DMS153 treated with DMSO at 0.1 percent for 48 hours (cell line): ENCODE results near the gene ODF4.

Experiments
- DNase-seq: peaks from one replicate; lab custom pipeline; 2025; ENCODE audit not compliant: unreplicated experiment; lab: John Stamatoyannopoulos, UW

The ODF4 gene, protein sequence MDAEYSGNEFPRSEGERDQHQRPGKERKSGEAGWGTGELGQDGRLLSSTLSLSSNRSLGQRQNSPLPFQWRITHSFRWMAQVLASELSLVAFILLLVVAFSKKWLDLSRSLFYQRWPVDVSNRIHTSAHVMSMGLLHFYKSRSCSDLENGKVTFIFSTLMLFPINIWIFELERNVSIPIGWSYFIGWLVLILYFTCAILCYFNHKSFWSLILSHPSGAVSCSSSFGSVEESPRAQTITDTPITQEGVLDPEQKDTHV

DNA sequence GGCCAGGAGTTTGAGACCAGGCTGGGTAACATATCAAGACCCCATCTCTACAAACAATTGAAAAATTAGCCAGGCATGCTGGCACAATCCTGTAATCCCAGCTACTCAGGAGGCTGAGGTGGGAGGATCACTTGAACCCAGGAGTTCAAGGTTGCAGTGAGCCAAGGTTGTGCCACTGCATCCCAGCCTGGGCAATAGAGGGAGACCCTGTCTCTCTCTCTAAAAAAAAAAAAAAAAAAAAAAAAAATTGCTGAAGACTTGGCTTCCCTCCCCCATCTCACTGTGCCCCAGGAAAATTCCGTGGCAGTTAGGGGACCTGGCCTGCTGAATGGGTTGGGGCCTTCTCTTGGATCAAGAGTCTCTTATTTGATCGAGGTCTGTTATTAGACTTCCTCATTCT lies at the start of gene ODF4:
ODF4 (plus strand) TSS at position 301 of the 400 bp plus-strand sequence. CDS start 212 bp downstream, outside the sequence.
- DNase-seq = no peak

DNA sequence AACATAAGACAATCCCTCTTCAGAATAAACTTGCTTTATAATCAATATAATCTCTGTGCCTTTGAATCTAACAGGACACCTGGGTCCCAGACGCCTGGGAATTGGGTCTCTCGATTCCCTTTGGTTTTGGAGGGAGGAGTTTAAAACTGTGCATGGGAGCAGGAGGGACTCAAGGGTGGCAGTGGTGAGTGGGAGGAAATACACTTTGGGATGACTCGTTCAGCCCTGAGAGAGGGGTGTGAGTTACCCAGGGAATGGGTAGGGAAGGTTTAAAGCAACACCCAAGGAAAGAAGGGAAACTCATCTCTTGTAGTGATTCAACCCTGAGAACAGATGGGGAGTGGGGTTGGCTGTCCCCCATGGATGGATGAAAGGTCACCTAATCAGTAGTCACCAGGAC lies 49.6 kb upstream of the ODF4 start:
- DNase-seq = no peak

DNA sequence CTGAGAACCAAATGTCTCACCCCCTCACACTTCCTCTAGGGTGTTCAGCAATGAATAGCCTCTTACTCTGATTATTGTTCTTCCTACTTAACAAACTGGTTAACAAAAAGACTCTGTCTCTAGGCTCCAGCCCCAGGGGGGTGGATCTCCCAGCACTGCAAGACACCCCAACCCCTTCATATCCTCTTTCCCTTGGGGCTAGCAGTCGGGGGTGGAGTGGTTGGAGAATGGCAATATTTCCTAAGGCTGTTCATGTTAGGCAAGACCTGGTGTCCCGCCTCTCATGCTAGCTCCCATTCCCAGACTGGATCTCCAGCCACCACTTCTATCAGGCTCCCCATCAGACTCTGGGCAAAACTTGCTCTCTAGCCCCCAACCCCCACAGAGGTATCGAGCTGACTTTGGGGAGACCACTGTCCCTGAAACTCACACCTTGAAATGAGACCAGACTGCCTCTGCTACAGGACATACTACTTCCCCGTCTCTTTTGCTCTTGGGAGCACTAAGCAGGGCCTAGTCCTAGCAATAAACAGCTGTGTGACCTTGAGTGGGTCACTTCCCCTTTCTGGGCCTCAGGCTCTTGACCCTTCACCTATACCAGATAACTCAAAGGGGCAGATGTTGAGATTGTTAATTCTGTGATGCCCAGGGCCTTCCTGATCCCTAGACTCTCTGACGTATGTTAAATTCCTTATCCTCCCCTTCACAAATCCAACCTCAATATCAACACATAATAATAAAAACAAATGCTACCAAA lies 46.8 kb upstream of the ODF4 start:
- no peak for DNase-seq

DNA sequence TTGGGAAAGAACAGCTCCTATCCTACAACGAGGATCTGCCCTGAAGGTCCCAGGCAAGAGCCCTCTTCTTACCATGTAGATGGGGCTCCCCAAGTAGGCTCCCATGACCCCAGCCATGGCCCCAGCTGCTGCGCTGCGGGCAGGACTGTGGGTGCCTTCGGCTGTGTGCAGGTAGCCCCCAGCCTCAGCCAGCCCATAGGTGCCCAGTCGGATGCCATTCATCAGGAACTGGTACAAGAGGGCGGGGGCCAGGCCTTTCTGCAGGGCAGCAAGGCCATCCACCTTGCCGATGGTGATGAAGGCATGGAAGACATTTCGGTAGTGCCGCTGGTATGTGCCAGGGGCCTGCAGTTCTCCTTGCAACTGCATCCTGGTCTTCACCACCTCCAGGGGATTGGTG lies 45.3 kb upstream of the ODF4 start:
- no peak for DNase-seq

DNA sequence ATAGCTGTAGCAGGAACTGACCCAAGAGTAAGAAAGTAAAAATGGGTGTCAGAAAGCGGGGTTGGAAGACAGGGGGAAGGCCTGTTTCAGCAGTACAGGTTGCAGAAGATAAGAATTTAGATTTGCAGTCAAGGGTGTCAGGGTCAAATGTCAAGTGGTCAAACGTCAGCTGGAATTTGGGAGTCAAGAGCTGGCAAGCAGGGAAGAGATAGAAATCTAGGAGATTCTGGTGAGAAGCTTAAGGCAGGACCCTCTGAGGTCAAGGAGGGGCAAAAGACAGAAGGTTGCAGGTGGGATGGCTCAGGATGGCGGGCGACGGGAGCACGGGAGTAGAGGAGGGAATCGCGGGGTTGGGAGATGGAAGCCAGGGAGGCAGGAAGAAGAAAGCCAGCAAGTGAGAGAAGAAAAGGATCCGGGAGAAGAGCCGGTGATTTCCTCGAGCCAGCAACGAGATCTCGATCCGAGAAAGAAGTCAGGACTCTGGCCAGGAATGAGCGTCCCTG lies 44.8 kb upstream of the ODF4 start:
- no peak for DNase-seq

DNA sequence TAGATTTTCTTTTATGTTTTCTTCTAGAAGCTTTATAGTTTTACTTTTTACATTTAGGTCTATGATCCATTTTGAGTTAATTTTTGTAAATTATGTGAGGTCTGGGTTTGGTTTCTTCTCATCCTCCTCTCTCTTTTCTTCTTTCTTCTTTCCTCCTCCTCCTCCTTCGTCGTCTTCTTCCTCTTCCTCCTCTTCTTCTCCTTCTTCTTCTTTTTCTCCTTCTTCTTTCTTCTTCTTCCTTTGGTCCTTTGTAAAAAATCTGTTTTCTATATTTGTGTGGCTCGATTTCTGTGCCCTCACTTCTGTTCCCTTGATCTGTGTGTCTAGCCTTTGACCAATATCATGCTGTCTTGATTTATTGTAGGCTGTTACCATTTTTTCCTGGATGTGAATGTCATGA lies 39.4 kb upstream of the ODF4 start:
- no peak for DNase-seq

DNA sequence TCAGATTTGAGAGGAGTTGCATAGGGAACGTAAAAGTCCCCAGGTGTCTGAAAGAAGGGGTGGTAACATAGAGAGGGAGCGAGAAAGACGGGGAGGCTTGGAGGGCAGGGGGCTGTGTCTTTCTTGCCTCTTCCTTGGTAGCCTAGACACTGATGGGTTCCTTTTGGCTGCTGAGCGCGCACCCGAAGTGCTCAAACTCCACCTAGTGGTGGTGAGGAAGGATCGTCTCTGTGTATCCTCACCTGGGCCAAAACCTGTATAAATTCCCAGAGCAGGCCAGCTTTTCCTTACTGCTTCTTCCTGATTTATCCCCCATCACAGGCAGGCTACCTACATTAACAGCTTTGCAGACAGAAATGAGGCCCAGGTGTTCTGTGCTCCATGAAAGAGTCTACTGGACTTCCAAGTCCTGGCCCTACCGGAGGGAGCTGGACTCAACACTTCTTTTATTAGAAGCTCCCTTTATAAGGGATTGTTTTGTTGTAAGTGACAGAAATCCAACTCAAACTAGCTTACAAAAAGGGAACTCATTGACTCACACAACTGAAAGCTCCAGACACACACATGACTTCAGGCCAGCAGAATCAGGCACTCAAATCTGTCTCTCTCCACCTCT lies 38.9 kb upstream of the ODF4 start:
- peak; percentile 7 for DNase-seq

DNA sequence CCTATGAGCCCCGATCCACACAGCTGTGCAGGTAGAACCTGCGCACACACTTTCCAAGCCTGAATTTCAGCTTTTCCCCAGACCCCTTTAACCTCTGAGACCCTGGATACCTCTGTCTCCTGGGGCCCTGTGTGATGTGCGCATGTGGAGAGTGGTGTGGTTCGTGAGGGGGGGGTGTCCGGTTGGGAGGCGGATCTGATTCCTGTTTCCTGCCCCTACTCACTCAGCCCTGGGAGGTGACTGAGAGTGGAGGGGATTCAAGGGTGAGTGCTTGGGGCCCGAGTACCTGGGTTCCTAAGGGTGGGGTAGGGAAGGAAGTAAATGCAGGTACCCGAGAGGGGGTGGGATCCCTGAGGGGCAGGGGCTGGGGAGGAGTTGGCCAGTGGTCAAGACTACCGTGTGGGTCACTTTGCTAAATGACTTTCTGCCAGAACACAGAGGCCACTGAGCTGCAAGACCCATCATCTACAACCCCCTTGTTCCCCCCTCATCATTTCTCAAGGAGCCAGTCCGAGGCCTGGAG lies 29.0 kb upstream of the ODF4 start:
- DNase-seq = no peak

DNA sequence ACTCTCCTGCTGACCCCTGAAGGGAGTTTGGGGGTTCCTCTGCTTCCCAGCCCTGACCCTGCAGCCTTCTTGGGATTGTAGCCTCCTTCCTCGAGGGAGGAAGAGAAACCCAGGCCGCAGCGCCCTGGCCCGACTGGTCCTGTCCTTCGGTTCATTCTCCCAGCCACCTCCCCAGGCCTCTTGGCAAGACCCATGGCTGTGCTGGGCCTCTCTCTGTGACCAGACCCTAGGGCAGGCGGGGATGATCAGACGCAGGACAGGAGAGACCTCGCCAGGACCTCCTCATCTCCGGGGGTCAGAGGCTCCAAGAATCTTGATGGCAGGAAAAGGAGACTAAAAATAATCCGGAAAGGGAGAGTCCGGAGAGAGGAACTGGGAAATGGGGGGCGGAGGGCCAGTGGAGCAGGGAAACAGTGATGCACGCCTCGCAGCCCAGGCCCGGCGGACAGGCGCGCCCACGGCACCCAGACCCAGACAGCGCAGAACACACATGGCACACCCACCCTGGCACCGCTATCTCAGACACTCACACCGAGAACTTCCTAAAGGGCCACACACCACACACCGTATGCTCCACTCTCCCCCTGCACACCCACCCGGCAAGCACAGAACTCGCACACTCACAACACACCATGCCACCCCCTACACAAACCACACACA lies 28.4 kb upstream of the ODF4 start:
- no peak for DNase-seq

DNA sequence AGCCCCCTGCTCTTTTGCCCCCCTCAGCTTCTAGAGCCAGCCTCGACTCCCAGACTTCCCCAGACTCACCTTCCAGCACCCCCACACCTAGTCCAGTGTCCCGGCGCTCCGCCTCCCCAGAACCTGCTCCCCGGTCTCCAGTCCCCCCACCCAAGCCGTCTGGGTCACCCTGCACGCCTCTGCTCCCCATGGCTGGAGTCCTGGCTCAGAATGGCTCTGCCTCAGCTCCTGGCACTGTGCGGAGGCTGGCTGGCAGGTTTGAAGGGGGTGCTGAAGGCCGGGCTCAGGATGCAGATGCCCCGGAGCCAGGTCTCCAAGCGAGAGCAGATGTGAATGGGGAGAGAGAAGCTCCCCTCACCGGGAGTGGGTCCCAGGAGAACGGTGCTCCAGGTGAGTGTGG lies 27.4 kb upstream of the ODF4 start:
- no peak for DNase-seq

DNA sequence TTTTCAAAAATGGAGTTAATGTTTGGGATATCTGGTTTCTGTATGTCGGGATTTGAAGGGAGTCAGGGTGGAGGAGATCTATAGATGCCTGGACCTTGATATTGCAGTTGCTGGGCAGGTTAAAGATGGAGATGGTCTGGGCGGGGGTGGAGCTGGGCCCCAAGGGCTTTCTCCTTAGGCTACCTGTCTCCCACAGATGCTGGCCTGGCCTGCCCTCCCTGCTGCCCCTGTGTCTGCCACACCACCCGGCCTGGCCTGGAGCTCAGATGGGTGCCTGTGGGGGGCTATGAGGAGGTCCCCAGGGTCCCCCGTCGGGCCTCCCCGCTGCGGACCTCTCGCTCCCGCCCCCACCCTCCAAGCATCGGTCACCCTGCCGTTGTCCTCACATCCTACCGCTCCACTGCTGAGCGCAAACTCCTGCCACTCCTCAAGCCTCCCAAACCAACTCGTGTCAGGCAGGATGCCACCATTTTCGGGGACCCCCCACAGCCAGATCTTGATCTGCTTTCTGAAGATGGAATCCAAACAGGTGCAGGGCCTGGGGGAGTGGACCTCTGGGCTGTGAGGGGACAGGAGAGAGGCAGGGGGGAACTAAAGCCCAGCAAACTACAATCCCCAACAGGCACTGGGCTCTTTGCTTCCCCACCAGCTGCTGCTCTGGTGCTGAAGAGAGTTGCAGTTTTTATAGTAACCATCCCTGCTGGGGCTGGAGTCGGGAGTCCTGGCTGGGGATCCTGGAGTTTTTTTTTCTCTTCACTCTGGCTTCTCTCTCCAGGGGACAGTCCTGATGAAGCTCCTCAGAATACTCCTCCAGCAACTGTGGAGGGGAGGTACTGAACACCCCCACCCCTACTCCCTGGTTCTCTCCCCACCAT lies 26.7 kb upstream of the ODF4 start:
- no peak for DNase-seq

DNA sequence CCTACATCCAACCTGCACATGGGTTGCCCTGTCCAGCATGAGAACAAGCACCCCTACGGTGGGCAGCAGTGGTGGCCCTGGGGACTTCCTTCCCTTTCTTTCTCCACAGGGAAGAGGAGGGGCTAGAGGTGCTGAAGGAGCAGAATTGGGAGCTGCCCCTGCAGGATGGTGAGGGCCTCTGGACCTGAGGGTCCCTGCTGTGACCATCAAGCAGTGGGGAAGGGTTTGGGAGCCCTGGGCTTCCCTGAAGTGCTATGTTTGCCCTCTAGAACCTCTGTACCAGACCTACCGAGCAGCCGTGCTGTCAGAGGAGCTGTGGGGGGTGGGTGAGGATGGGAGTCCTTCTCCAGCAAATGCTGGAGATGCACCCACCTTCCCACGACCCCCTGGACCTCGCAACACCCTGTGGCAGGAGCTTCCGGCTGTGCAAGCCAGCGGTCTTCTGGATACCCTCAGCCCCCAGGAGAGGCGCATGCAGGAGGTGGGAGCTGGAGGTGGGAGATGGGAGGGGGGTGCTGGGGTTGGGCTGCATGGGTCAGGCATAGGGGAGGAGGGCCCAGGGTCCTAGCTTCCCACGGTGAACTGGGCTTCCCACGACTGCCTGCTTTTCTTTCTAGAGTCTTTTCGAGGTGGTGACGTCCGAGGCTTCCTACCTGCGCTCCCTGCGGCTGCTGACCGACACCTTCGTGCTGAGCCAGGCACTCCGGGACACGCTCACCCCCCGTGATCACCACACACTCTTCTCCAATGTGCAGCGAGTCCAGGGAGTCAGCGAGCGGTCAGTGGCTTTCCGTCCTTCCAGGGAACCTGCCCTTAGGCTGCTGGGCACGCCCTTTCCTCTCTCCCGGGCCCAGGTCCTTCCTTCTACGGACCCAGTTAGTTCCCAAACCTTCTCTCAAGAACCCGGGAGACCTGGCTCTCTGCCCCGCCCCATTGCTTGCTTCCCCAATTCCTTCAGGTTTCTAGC lies 24.6 kb upstream of the ODF4 start:
- no peak for DNase-seq

DNA sequence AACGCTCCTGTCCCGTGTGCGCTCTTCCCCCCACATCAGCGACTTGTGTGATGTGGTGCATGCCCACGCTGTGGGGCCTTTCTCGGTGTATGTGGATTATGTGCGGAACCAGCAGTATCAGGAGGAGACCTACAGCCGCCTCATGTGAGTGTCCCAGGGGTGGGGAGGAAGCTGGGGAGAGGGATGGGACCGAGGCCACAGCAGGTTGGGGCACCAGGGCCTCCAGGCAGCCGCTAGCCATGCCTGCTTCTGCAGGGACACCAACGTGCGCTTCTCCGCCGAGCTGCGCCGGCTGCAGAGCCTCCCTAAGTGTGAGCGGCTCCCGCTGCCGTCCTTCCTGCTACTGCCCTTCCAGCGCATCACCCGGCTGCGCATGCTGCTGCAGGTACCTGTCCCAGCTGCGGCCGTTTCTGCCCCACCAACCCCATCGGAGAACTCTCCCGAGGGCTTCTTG lies 23.8 kb upstream of the ODF4 start:
- DNase-seq = no peak

DNA sequence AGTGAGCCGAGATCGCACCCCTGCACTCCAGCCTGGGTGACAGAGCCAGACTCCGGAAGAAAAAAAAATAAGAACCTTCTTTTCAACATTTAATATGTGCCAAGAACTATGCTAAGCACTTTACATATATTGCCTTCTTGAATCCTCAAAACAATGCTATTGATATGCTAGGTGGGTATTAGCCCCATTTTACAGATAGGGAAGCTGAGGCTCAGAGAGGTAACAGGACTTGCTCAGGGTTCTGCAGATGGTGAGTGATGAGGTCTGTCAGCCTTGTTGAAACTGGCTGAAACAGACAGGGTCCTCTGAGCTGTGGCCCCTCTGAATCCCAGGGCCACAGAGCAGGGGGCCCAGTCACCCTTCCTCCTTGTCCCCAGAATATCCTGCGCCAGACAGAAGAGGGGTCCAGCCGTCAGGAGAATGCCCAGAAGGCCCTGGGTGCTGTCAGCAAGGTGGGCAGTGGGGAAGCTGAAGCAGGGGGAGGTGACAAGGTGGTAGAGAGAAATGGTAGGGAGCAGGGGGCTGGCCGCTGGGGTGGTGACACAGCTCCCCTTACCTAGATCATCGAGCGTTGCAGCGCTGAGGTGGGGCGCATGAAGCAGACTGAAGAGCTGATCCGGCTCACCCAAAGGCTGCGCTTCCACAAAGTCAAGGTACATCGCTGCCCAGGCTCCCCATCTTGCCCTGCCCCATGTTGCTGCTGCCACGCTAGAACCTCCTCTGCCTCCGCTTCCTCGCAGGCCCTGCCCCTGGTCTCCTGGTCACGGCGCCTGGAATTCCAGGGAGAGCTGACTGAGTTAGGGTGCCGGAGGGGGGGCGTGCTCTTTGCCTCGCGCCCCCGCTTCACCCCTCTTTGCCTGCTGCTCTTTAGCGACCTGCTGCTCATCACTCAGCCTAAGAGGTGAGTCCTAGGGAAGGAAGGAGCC lies 21.4 kb upstream of the ODF4 start:
- DNase-seq = no peak

DNA sequence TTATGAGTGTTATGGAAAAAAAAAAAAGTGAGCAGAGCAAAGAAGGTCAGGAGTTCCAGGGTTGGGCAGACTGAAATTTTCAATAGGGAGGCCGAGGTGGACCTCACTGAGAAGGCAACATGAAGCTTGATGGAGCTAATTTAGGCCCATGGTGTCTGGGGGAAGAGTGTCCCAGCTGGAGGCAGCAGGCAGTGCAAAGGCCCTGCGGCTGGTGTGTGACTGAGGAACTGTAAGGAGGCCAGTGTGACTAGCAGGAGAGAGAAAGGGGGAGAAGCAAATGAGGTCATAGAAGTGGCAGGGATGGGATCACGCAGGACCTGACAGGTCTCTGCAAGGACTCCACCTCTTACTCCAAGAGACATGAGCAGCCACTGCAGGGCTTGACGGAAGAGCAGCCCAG lies 19.4 kb upstream of the ODF4 start:
- DNase-seq = no peak

DNA sequence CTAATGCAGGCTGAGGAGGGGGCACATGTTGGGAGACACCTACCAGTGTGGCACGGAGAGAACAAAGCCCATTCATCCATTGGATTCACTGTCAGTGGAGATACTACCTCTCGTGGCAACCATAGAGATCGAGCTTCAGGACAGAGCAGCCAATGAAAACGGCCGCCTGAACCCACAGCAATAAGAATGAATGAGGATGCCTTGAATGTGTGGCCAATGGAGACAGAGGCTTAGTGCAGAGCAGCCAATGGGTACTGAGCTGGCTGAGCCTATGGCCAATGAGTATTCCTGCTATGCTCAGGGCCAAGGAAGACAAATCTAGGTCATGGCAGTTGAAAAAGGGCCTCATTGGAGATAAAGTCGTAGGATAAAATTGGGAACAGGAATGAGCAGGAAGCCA lies 18.6 kb upstream of the ODF4 start:
- no peak for DNase-seq

DNA sequence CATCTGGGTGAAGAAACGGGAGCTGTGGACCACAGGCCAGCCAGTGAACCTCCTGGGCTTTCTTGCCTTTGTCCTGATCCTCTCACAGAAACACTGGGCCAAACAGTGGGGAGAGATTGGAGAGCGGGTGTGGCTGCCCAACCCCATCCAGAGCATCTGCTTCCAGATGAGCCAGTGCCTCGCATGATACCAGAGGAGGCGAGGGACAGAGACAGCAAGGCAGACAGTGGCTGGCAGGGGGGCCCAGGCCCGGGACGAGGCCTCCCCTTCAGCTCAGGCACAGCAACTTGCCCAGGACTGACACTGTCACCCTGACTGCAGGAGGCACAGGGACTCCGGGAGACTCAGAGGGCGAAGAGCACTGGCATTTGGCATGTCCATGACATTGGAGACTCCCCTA lies 17.6 kb upstream of the ODF4 start:
- no peak for DNase-seq

DNA sequence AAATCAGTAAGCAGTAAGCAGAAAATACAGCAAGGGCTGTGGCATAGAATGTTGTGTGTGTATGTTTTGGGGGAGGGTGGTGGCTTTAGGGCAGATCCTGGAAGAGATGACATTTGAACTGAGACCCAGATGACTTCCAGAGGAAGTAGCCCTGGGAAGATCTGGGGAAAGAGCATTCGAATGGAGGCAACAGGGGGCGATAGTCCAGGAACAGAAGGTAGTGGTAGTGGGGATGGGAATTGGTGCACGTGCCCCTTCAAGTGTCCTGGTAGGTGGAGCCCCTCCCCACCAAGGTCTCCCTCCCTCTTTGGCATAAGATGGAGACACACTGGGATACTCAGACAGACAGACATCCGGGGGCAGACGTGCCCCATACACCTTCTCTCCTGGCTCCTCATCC lies 15.5 kb upstream of the ODF4 start:
- no peak for DNase-seq
